ENCODE measurements around the gene OPRM1.
"Not testable (repeated sequence)": the region's sequence is repeated elsewhere in the genome, so short reads cannot be mapped to it uniquely, and the experiment has no call there.

OPRM1 gene

DNA sequence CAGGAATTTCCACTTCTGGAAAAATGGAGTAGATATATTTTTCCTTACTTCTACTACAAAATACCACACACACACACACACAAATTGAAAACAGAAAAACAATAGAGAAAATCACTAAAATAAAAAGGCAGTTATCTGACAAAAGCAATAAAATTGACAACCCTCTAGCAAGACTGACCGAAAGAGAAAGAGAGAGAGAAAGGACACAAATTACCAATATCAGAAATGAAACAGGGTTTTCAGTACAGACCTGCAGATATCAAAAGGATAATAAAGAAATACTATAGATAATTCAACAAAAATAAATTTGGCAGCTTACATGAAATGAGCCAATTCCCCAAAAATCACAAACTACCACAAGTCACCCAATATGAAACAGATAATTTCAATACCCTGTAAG, 104.7 kb downstream of the OPRM1 start:
- FAIRE-seq (no peak), DNase-seq (ENCODE audit: insufficient read length, low spot score) (no peak)
- TF ChIP-seq POLR2A (IDR thresholded peaks at IDR 0.05; ENCODE audit: low read depth, low read length) = no peak

- FAIRE-seq (no peak), DNase-seq (ENCODE audit: insufficient read length, low spot score) (no peak)
Measured at GRCh38 chr6:154154389-154154967, 115.4 kb downstream of the OPRM1 start.

GRCh38 chr6:154156135-154156896, 117.3 kb downstream of the OPRM1 start:
- TF ChIP-seq POLR2A (IDR thresholded peaks at IDR 0.05; ENCODE audit: low read depth, low read length) = no peak
- FAIRE-seq (no peak), DNase-seq (ENCODE audit: insufficient read length, low spot score) (no peak)

More at GRCh38 chr6:154154389-154154967, 115.4 kb downstream of the OPRM1 start:
- no peak for TF ChIP-seq POLR2A (IDR thresholded peaks at IDR 0.05; ENCODE audit: low read depth, low read length)

DNA sequence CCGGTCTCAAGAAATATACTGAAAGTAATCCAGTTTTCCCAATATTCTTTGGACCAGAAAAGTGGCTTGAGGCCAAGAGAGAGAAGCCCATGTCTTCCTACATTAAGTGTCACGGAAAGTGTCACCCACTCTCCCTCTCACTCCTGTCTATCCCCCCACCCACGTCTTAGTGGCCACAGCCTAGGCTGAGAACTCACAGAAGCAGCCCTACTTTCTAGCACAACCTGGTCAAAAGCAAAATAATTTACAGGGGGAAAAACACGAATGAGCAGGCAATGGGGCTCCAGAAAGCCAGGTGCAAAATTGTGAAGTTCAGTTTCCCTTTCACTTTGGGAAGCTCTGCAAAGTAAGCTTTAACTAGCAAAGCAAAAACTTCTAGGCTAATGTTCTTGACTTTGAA, 118.0 kb downstream of the OPRM1 start:
- DNase-seq (ENCODE audit: insufficient read length, low spot score) (no peak), FAIRE-seq (no peak)
- TF ChIP-seq POLR2A (IDR thresholded peaks at IDR 0.05; ENCODE audit: low read depth, low read length) = no peak

DNA sequence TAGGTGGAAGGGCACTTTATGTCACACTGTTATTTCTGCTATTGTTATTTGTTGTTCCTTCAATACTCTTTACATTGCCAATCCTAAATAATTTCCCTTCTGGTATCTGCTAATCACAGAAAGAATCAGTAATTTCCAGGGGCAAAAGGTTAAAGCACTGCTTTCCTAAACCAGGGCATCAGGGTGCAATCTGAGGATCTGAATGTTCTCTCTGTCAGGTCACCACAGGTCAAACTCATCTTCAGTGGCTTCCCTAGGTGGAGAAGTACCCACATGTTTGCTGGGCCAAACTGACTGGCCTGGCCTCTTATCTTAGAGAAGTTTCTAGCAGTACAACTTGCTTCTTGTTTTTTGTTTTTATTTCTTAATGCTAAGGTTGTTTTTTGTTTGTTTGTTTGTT, 118.7 kb downstream of the OPRM1 start:
- TF ChIP-seq POLR2A (IDR thresholded peaks at IDR 0.05; ENCODE audit: low read depth, low read length) = no peak
- DNase-seq (ENCODE audit: insufficient read length, low spot score) = no peak
- FAIRE-seq = no peak

DNA sequence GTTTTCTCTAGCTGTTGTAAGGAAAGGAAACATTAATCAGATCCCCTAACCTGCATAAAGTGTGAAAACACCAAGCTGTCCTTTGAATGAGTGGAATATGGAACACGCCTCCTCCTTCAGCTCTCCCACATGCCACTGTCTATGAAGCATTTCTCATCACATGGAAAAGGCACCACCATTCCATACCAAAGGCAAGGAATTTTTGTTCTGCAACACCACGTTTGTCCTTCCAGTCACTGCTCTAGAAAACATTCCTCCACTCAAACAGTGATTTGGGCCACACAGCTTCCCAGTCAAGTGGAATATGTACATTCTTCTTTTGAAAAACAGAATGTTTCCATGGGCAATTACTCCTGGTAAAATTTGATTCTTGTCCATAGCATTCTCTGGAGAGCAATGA, 120.1 kb downstream of the OPRM1 start:
- FAIRE-seq (no peak), DNase-seq (ENCODE audit: insufficient read length, low spot score) (no peak)
- TF ChIP-seq POLR2A (IDR thresholded peaks at IDR 0.05; ENCODE audit: low read depth, low read length) = no peak

- TF ChIP-seq POLR2A (IDR thresholded peaks at IDR 0.05; ENCODE audit: low read depth, low read length) = no peak
- DNase-seq (ENCODE audit: insufficient read length, low spot score) (no peak), FAIRE-seq (no peak)
Measured at GRCh38 chr6:154161689-154162088, 122.6 kb downstream of the OPRM1 start.

DNA sequence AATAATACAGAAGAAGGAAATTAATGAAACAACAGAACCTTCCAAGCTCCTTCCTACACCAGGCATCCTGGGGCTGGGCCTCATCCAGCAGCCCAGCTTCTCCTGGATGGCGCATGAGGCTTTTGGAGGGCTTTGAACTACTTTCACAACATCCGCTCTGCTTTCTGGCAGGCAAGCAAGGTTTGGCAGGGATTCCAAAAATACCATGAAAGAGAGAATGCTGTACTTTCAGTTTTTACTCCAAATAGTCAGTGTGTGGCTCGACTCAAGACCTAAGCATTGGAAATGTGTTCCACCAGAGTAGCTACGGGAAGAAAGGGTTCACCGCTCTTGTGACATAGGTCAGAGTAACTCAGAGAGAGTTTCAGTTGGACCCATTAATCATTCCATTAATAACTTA, 125.4 kb downstream of the OPRM1 start:
- TF ChIP-seq POLR2A (IDR thresholded peaks at IDR 0.05; ENCODE audit: low read depth, low read length) = no peak
- FAIRE-seq = no peak
- DNase-seq (ENCODE audit: insufficient read length, low spot score) = no peak

GRCh38 chr6:154165478-154165877, 126.4 kb downstream of the OPRM1 start:
- TF ChIP-seq POLR2A (IDR thresholded peaks at IDR 0.05; ENCODE audit: low read depth, low read length) = no peak
- DNase-seq (ENCODE audit: insufficient read length, low spot score) = no peak
- no peak for FAIRE-seq

DNA sequence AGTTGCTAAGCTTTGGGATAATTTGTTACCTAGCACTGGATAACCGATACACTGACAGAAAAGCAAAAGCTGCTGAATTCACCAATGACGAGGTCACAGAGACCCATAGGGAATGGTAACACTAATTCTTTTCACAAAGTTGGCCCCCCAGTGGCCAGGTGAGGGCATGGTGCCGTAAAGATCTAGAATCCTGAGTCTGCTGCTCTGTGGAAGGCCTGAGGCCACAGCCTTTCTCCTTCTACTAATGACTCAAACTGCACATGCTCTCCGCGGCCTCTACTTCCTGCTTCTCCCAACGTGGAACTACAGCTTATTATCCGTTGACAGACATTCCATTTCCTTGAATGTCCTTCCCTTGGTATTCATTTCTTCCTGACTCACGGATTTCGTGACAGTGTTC, 127.1 kb downstream of the OPRM1 start:
- no peak for DNase-seq (ENCODE audit: insufficient read length, low spot score)
- FAIRE-seq = no peak
- TF ChIP-seq POLR2A (IDR thresholded peaks at IDR 0.05; ENCODE audit: low read depth, low read length) = no peak

- DNase-seq (ENCODE audit: insufficient read length, low spot score) = no peak
- TF ChIP-seq POLR2A (IDR thresholded peaks at IDR 0.05; ENCODE audit: low read depth, low read length) = no peak
- no peak for FAIRE-seq
Measured at GRCh38 chr6:154167126-154167525, 128.1 kb downstream of the OPRM1 start.

DNA sequence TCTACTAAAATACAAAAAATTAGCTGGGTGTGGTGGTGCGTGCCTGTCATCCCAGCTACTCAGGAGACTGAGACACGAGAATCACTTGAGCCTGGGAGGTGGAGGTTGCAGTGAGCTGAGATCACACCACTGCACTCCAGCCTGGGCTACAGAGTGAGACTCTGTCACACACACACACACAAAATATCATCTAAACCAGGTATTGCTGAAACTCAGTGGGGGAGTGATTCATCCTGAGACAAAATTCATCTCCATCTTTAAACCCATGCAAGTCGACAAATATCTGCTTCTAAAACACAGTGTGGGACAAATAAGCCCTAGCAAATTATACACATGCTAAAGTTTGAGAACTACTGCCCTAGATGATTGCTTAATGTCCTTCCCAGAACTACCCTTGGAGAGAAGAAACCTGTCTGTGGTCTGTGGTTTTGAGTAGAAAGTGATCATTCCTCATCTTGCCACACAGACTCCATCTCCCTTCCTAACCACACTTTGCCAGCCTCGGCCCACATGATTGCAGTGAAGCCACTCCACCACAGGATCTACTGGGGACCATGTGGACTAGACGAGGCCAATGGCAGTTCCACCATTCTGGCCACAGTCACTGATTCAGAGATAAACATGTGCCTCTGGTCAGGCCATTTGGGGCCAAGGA, 130.3 kb downstream of the OPRM1 start:
- DNase-seq (ENCODE audit: insufficient read length, low spot score) (no peak), FAIRE-seq (no peak)
- no peak for TF ChIP-seq POLR2A (IDR thresholded peaks at IDR 0.05; ENCODE audit: low read depth, low read length)

- no peak for DNase-seq (ENCODE audit: insufficient read length, low spot score)
- FAIRE-seq = no peak
- no peak for TF ChIP-seq POLR2A (IDR thresholded peaks at IDR 0.05; ENCODE audit: low read depth, low read length)
Measured at GRCh38 chr6:154170106-154170505, 131.1 kb downstream of the OPRM1 start.

GRCh38 chr6:154172393-154172792, 133.4 kb downstream of the OPRM1 start:
- not testable (repeated sequence) for FAIRE-seq; DNase-seq (ENCODE audit: insufficient read length, low spot score)

DNA sequence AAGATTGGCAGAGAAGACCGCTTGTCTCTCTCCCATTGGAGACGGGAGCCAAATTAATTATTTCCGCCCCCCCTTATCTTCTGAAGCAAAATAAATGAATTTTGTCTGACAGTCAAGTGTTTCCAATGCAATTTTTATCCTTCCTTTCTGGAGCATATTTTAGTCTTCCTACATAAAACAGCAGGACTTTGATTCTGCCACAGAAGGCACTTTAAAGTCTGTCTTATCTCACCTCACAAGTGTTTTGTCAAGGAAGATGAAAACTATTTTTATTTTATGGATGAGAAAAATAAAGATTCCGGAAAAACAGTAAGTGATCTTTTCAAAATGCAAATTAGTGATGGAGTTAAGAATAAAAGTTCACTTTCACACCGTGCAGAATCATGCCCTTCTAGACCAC, 140.4 kb downstream of the OPRM1 start:
- DNase-seq (ENCODE audit: insufficient read length, low spot score) = no peak
- no peak for TF ChIP-seq POLR2A (IDR thresholded peaks at IDR 0.05; ENCODE audit: low read depth, low read length)
- no peak for FAIRE-seq
